HCT116 (cell line): ENCODE measurements around the gene ESR2. TPM values are rescaled to one million over a fixed set of nuclear protein-coding genes. Genes with fewer than 3 reads are reported as not detected.

ENCODE experiments used
- ATAC-seq: fragments of 200-7000 bp; cut with Tn5 transposase; 2 replicates; pipeline ENCODE4 v1.9.1; 2020; ENCODE audit warnings: mild to moderate bottlenecking, moderate library complexity
- BruUV-seq: library from RNA; stranded (reverse); fragments of 400-500 nt; replicated peaks from 2 replicates; lab custom pipeline; 2021; lab: Mats Ljungman, UMichigan
- CTCF ChIA-PET: fragments of 300-600 bp; sonication (Branson Sonifier 250); formaldehyde crosslinking; loops from one replicate; lab custom pipeline; 2021; ENCODE audit warnings: antibody characterized with exemption; lab: Charles Lee
- POLR2A ChIA-PET: fragments of 300-600, 350-600 bp; sonication (Branson Sonifier 250); formaldehyde crosslinking; loops from one replicate; lab custom pipeline; 2021; ENCODE audit warnings: antibody characterized with exemption; lab: Charles Lee
- RAD21 ChIA-PET, 2 experiments: fragments of 300-600 bp; sonication (Branson Sonifier 250); formaldehyde crosslinking; loops; one replicate each; lab custom pipeline; 2023; ENCODE audit warnings: low total read pairs in 2 of 2; ENCODE audit not compliant: uncharacterized antibody in 2 of 2, unreplicated experiment in 2 of 2, low non-redundant PET in 1 of 2; lab: Charles Lee
- DNase-seq: peaks from one replicate; pipeline ENCODE4 v3.0.0-alpha.2; 2010; ENCODE audit warnings: low read depth, low spot score
- H2AFZ ChIP-seq: fragments of 200-600 bp; shearing (Covaris generic), sonication (generic); 2 replicates; pipeline ENCODE4 v1.6.1; 2017; ENCODE audit warnings: low read depth, mixed run types, mixed read lengths, antibody characterized with exemption, low read length; ENCODE audit not compliant: poor library complexity, severe bottlenecking
- H3K27ac ChIP-seq: 2 replicates; pipeline ENCODE4 v1.5.1; 2012; ENCODE audit warnings: low read depth, low read length
- H3K27me3 ChIP-seq: fragments of 200-600 bp; sonication (generic); 2 replicates; pipeline ENCODE4 v1.6.1; 2016; ENCODE audit warnings: mixed run types, low read length, mixed read lengths; ENCODE audit not compliant: insufficient read depth
- H3K36me3 ChIP-seq, 2 experiments: fragments of 200-500 bp in 1 of 2; fragments of 200-600 bp in 1 of 2; sonication (Bioruptor generic) in 1 of 2; sonication (generic) in 1 of 2; 2 replicates each; pipeline versions ENCODE4 v1.5.1 to v1.6.1; 2014 to 2016; ENCODE audit warnings: low read length in 2 of 2, inconsistent platforms in 1 of 2, mixed read lengths in 1 of 2, mixed run types in 1 of 2; ENCODE audit not compliant: insufficient read depth in 2 of 2, control insufficient read depth in 1 of 2
- H3K4me1 ChIP-seq, 2 experiments: fragments of 200-600 bp in 1 of 2; sonication (generic) in 1 of 2; 2 replicates each; pipeline versions ENCODE4 v1.5.1 to v1.6.1; 2012 to 2017; ENCODE audit warnings: low read length in 2 of 2, inconsistent platforms in 1 of 2, mild to moderate bottlenecking in 1 of 2, mixed read lengths in 1 of 2, mixed run types in 1 of 2, moderate library complexity in 1 of 2; ENCODE audit not compliant: insufficient read depth in 2 of 2, control insufficient read depth in 1 of 2
- H3K4me2 ChIP-seq: fragments of 200-600 bp; sonication (generic); 2 replicates; pipeline ENCODE4 v1.6.1; 2017; ENCODE audit warnings: mixed run types, low read length, mixed read lengths
- H3K4me3 ChIP-seq, 2 experiments: fragments of 200-600 bp in 1 of 2; sonication (generic) in 1 of 2; replicated peaks in 1 of 2; 2 replicates each; pipeline ENCODE4 v1.5.1; 2011 to 2016; ENCODE audit warnings: low read length in 2 of 2, control low read depth in 1 of 2, low read depth in 1 of 2, mild to moderate bottlenecking in 1 of 2, mixed read lengths in 1 of 2, mixed run types in 1 of 2
- H3K79me2 ChIP-seq: fragments of 200-600 bp; sonication (generic); 2 replicates; pipeline ENCODE4 v1.6.1; 2017; ENCODE audit warnings: mild to moderate bottlenecking, mixed run types, low read length, moderate library complexity, mixed read lengths; ENCODE audit not compliant: insufficient read depth
- H3K9ac ChIP-seq: fragments of 200-600 bp; sonication (generic); 2 replicates; pipeline ENCODE4 v1.6.1; 2016; ENCODE audit warnings: low read length, mixed read lengths
- H3K9me2 ChIP-seq: fragments of 200-600 bp; sonication (generic), shearing (Covaris generic); 2 replicates; pipeline ENCODE4 v1.6.1; 2017; ENCODE audit warnings: mixed run types, mild to moderate bottlenecking, moderate library complexity; ENCODE audit not compliant: insufficient read depth
- H3K9me3 ChIP-seq, 2 experiments: fragments of 200-500 bp in 1 of 2; fragments of 200-600 bp in 1 of 2; sonication (Bioruptor generic) in 1 of 2; sonication (generic) in 1 of 2; 2 replicates each; pipeline ENCODE4 v1.6.1; 2014 to 2017; ENCODE audit warnings: low read length in 2 of 2, mixed read lengths in 2 of 2, inconsistent platforms in 1 of 2, low read depth in 1 of 2, mild to moderate bottlenecking in 1 of 2, mixed run types in 1 of 2, moderate library complexity in 1 of 2; ENCODE audit not compliant: control insufficient read depth in 1 of 2, insufficient read depth in 1 of 2
- H4K20me1 ChIP-seq: fragments of 200-600 bp; sonication (generic), shearing (Covaris generic); 2 replicates; pipeline ENCODE4 v1.6.1; 2017; ENCODE audit warnings: mixed run types, mild to moderate bottlenecking, moderate library complexity; ENCODE audit not compliant: insufficient read depth
- EZH2 ChIP-seq: fragments of 200-600 bp; sonication (generic); IDR thresholded peaks from 2 replicates; pipeline ENCODE4 v1.6.1; 2017; ENCODE audit warnings: antibody characterized with exemption, mixed run types
- FOSL1 ChIP-seq: IDR thresholded peaks from 2 replicates; pipeline ENCODE4 v1.6.1; 2012; ENCODE audit warnings: low read depth
- JUND ChIP-seq: IDR thresholded peaks from 2 replicates; pipeline ENCODE4 v1.6.1; 2012
- POLR2AphosphoS5 ChIP-seq: IDR thresholded peaks from 2 replicates; pipeline ENCODE4 v1.6.1; 2011; ENCODE audit warnings: mild to moderate bottlenecking, low read depth, low read length, moderate library complexity
- RAD21 ChIP-seq: IDR thresholded peaks from 2 replicates; pipeline ENCODE4 v1.6.1; 2012; ENCODE audit warnings: low read depth, mild to moderate bottlenecking
- SP1 ChIP-seq: IDR thresholded peaks from 2 replicates; pipeline ENCODE4 v1.6.1; 2012; ENCODE audit warnings: low read depth
- TCF7L2 ChIP-seq: IDR thresholded peaks from 2 replicates; pipeline ENCODE4 v1.7.0; 2011; ENCODE audit warnings: borderline replicate concordance, inconsistent platforms; ENCODE audit not compliant: insufficient read depth, insufficient read length; ENCODE audit errors: extremely low read depth
- intact Hi-C: fragments of 100-400 bp; cut with micrococcal nuclease; formaldehyde crosslinking; loops from 2 replicates; pipeline ENCODE4 v1.10.0; 2022
- total RNA-seq: library from RNA; stranded (reverse); gene quantifications from one replicate; pipeline ENCODE4 v1.2.1, GENCODE V29; 2021; ENCODE audit not compliant: unreplicated experiment
- TF ChIP-seq, protein P1 (sequence below): IDR thresholded peaks from 2 replicates; pipeline ENCODE4 v1.6.1; 2011; ENCODE audit warnings: mild to moderate bottlenecking, low read length, moderate library complexity; ENCODE audit not compliant: insufficient replicate concordance; ENCODE audit errors: extremely low read depth
- TF ChIP-seq, protein P2 (sequence below): IDR thresholded peaks from 2 replicates; pipeline ENCODE4 v1.6.1; 2012
- TF ChIP-seq, protein P3 (sequence below): IDR thresholded peaks from 2 replicates; pipeline ENCODE4 v1.6.1; 2012
- TF ChIP-seq, protein P4 (sequence below), 3 experiments: fragments of 200-600 bp in 1 of 3; sonication (generic) in 1 of 3; IDR thresholded peaks in 2 of 3; conservative IDR thresholded peaks in 1 of 3; 2 replicates each; pipeline ENCODE4 v1.5.1; 2012 to 2017; ENCODE audit warnings: low read depth in 2 of 3, low read length in 2 of 3, antibody characterized with exemption in 1 of 3, borderline replicate concordance in 1 of 3, control low read depth in 1 of 3, mild to moderate bottlenecking in 1 of 3, mixed read lengths in 1 of 3, mixed run types in 1 of 3, moderate library complexity in 1 of 3; ENCODE audit not compliant: insufficient read depth in 1 of 3

ESR2 gene
- total RNA-seq, 1 experiment from 2014 or later: 0.32 TPM

DNA sequence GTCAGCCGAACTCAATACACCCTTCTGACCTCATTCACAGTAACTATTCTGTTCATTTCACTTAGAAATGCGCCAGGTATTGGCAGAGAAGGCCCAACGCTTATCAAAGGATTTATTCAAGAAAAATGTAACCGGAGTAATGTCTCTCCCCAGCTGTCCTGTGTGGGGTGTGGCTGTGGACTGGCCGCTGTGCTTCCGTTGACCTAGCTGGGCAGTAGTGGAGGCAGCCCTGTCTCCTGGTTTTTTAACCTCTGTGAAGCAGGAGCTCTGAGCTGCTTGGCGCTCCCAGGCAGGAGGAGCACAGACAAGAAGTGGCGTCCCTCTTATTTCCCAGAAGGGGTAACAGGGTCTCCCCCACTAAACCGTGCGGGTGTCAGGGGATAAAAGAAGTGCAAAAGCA lies 85.2 kb downstream of the ESR2 start:
- H3K9me2 ChIP-seq: no peaks in the 10 kb centered on the region
- no peak overlapping the region for H3K4me2 ChIP-seq
- CTCF ChIA-PET: no interaction called here
- no peaks in the 10 kb centered on the region for H3K27me3 ChIP-seq
- H3K4me1 ChIP-seq: no peaks in the 10 kb centered on the region
- H3K4me3 ChIP-seq: no peak overlapping the region
- H2AFZ ChIP-seq: no peak overlapping the region
- BruUV-seq: no TSS peak
- no peaks in the 10 kb centered on the region for H3K9me3 ChIP-seq
- intact Hi-C loops: no loop called here
- no peaks in the 10 kb centered on the region for H4K20me1 ChIP-seq
- no peaks in the 10 kb centered on the region; a peak in 2 of 4 replicates for H3K36me3 ChIP-seq
- RAD21 ChIA-PET: no interaction called here
- ATAC-seq: no peak
- no peak for DNase-seq
- POLR2A ChIA-PET: no interaction called here
- H3K9ac ChIP-seq: no peak overlapping the region
- H3K27ac ChIP-seq: no peak overlapping the region
- TF ChIP-seq, protein P1, sequence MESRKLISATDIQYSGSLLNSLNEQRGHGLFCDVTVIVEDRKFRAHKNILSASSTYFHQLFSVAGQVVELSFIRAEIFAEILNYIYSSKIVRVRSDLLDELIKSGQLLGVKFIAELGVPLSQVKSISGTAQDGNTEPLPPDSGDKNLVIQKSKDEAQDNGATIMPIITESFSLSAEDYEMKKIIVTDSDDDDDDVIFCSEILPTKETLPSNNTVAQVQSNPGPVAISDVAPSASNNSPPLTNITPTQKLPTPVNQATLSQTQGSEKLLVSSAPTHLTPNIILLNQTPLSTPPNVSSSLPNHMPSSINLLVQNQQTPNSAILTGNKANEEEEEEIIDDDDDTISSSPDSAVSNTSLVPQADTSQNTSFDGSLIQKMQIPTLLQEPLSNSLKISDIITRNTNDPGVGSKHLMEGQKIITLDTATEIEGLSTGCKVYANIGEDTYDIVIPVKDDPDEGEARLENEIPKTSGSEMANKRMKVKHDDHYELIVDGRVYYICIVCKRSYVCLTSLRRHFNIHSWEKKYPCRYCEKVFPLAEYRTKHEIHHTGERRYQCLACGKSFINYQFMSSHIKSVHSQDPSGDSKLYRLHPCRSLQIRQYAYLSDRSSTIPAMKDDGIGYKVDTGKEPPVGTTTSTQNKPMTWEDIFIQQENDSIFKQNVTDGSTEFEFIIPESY: no peak
- TF ChIP-seq, protein P2, sequence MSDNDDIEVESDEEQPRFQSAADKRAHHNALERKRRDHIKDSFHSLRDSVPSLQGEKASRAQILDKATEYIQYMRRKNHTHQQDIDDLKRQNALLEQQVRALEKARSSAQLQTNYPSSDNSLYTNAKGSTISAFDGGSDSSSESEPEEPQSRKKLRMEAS: no peak
- TF ChIP-seq EZH2 (no peak), POLR2AphosphoS5 (no peak), TCF7L2 (no peak), SP1 (no peak), FOSL1 (no peak), RAD21 (no peak), JUND (no peak)
- TF ChIP-seq, protein P3, sequence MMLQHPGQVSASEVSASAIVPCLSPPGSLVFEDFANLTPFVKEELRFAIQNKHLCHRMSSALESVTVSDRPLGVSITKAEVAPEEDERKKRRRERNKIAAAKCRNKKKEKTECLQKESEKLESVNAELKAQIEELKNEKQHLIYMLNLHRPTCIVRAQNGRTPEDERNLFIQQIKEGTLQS: no peak
- TF ChIP-seq, protein P4, sequence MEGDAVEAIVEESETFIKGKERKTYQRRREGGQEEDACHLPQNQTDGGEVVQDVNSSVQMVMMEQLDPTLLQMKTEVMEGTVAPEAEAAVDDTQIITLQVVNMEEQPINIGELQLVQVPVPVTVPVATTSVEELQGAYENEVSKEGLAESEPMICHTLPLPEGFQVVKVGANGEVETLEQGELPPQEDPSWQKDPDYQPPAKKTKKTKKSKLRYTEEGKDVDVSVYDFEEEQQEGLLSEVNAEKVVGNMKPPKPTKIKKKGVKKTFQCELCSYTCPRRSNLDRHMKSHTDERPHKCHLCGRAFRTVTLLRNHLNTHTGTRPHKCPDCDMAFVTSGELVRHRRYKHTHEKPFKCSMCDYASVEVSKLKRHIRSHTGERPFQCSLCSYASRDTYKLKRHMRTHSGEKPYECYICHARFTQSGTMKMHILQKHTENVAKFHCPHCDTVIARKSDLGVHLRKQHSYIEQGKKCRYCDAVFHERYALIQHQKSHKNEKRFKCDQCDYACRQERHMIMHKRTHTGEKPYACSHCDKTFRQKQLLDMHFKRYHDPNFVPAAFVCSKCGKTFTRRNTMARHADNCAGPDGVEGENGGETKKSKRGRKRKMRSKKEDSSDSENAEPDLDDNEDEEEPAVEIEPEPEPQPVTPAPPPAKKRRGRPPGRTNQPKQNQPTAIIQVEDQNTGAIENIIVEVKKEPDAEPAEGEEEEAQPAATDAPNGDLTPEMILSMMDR (IDR thresholded peaks at IDR 0.05 in 2 of 3, conservative IDR thresholded peaks at IDR 0.05 in 1 of 3; ENCODE audit: borderline replicate concordance in 1 of 3, insufficient read depth in 1 of 3, low read depth in 2 of 3, low read length in 2 of 3): no peak
- no peaks in the 10 kb centered on the region for H3K79me2 ChIP-seq
